Body of pancreas (tissue), 4 donors: ENCODE measurements around the gene PIEZO1.

Experiments used
- CTCF ChIP-seq, 7 experiments: fragments of 450-650 bp in 4 of 7; fragments of 200-600 bp in 3 of 7; sonication (generic) in 3 of 7; IDR thresholded peaks; one replicate each; pipeline ENCODE4 v1.5.1; 2016 to 2019; ENCODE audit warnings: antibody characterized with exemption in 7 of 7
- POLR2A ChIP-seq, 3 donors: fragments of 450-650 bp; IDR thresholded peaks; one replicate each; pipeline ENCODE4 v1.6.1; 2016; ENCODE audit warnings: antibody characterized with exemption in 3 of 3, mild to moderate bottlenecking in 2 of 3

- TF ChIP-seq CTCF (IDR thresholded peaks at IDR 0.05) (no peak), POLR2A (IDR thresholded peaks at IDR 0.05) (no peak)
Measured at GRCh38 chr16:88790312-88791211, 5.5 kb upstream of the PIEZO1 start.
